ENCODE measurements around the gene SNCB.
"Not testable (repeated sequence)": the region's sequence is repeated elsewhere in the genome, so short reads cannot be mapped to it uniquely, and the experiment has no call there.

The SNCB gene

DNA sequence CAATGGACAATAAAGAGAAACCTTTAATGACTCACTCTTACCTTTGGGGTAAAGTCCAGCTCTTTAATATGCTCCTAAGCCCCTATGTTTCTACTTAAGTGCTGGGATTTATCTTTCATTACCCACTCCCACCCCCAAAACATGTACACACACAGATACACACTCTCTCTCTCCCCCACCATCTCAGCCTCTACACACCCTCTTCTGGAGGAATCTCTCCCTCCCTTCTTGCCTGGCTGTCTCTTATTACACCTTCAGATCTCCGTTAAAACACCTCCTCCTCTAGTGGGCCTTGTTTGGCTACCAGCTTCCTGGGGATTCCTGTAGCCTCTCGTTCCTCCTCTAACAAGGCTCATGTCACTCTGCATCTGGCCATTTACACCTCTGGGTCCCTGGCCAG lies 27.2 kb downstream of the SNCB start:
- TF ChIP-seq POLR2AphosphoS5 (IDR thresholded peaks at IDR 0.05; ENCODE audit: low read depth, low read length) (no peak), TAF1 (IDR thresholded peaks at IDR 0.05; ENCODE audit: borderline replicate concordance, low read depth, low read length) (no peak), POLR2A (IDR thresholded peaks at IDR 0.05; ENCODE audit: low read depth, low read length) (no peak)
- FAIRE-seq, result no peak
- no peak for DNase-seq (ENCODE audit: insufficient read length)

DNA sequence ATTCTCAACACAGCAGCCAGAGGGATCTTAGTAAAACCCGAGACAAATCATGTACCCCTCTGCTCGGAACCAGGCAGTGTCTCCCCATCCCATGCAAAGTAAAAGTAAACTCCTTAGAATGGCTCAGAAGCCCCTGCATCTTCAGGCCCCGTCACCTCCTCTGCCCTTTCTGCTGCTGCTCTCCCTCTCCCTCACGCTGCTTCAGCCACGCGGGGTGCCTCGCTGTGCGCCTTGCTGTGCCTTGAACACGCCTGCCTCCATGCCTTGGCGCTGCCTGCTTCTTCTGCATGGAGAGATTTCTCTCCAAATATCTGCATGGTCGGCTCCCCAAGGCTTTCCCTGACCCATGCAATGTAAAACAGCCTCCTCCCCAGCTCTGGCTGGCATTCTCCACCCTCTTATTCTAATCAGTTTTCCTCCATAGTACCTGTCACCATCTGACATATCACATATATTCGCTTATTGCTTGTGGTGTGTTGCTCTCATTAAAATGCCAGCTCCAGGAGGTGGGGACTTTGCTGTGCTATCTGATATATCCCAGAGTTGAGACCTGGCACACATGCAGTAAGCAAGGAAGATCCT lies 28.3 kb downstream of the SNCB start:
- no peak for DNase-seq (ENCODE audit: insufficient read length)
- FAIRE-seq, result no peak
- TF ChIP-seq TAF1 (IDR thresholded peaks at IDR 0.05; ENCODE audit: borderline replicate concordance, low read depth, low read length) (no peak), POLR2AphosphoS5 (IDR thresholded peaks at IDR 0.05; ENCODE audit: low read depth, low read length) (no peak), POLR2A (IDR thresholded peaks at IDR 0.05; ENCODE audit: low read depth, low read length) (no peak)

DNA sequence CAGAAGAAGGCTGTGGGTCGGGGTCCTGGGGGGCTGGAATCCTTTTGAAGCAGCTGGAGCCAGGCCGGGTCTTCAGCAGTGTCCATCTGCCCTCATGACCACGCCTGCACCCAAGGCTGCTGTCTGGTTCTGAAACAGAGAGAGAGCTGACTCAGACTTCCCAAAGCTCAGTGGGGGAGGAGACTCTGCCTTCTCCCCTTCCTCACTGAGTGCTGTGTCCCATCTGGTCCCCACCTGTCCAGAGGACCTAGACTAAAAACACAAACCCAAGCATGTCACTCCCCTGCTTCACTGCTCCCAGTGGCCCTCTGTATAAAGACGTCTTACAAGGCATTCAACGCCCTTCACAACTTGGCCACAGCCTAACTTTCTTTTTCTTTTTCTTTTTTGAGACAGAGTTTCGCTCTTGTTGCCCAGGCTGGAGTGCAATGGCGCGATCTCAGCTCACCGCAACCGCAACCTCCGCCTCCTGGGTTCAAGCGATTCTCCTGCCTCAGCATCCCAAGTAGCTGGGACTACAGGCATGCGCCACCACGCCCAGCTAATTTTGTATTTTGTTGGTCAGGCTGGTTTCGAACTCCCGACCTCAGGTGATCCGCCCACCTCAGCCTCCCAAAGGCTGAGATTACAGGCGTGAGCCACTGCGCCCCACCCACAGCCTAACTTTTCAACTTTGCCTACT lies 30.4 kb downstream of the SNCB start:
- not testable (repeated sequence) for DNase-seq (ENCODE audit: insufficient read length)

DNA sequence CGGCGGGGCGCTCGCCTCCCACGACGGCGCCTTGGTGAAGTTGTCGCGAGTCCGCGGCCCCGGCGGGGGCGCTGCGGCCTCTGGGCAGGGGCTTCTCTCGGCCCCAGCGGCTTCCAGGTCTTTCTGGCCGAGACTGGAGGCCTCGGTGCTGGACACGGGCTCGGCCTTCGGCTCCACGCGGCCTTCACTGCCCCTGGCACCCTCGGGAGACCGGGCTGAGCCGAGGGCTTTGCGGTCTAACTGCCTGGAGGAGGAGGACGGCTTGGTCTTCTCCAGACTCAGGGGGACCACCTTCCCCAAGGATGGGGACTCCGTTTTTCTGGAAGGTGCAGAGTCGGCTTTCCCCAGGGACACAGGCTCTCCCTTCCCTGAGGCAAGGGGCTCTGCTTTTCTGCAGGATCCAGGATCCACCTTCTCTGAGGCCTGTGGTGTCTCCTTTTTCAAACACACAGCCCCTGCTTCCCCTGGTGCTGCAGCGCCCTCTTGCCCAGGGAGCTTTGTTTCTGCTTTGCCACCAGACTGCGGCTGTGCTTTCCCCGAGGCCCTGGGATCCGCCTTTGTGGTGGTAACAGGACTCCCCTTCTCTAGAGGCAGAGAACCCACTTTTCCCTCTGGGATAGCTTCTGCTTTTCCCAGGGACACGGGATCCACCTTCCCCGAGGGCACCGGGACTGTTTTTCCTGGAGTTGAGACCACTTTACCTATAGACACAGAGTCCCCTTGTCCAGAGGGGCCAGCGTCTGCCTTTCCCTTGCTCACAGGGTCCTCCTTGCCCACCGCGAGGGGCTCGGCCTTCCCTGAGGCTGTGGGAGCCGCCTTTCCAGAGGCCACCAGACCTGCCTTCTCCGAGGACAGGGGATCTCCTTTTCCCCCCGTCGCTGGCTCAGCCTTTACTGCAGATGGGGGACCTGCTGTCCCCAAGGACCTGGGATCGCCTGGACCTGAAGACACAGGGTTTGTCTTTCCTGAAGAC lies 32.6 kb downstream of the SNCB start:
- no peak for FAIRE-seq
- TF ChIP-seq TAF1 (IDR thresholded peaks at IDR 0.05; ENCODE audit: borderline replicate concordance, low read depth, low read length) (no peak), POLR2AphosphoS5 (IDR thresholded peaks at IDR 0.05; ENCODE audit: low read depth, low read length) (no peak), POLR2A (IDR thresholded peaks at IDR 0.05; ENCODE audit: low read depth, low read length) (no peak)

More for the DNA sequence above, 30.4 kb downstream of the SNCB start:
- FAIRE-seq, result not testable (repeated sequence)

DNA sequence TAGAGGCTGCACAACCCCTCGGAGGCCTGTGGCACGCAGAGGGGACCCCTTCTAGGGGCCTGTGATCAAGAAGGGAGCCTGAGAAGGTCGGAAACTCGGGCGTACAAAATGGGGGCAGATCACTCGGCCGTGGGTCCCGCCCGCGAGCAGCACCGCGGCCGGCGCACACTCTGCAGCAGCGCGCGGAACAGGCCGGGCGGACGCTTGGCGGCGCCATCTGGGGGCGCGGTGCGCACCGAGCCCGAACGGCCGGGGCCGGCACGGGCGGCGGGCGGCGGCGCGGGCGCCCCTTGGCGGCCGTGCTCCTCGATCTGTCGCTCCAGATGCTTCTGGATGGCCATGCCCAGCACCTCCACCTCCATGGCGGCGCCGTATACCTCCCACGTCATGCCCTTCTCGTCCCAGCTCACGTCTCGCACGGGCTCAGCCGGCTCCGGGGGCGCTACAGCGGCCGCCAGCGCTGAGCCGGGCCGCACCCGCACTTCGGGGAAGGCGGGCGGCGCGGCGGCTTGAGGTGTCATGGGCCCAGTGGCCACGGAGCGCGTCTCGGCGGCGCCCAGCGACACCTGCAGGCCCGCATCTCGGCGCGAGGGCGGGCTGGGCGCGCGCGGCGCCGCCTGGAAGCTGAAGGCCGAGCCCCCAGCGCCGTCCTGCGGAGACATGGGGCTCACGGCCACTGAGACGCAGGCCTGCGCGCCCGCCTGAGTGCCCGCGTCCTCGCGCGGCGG lies 33.5 kb downstream of the SNCB start:
- DNase-seq (ENCODE audit: insufficient read length) (peak; percentile 59), FAIRE-seq (no peak)
- TF ChIP-seq TAF1 (IDR thresholded peaks at IDR 0.05; ENCODE audit: borderline replicate concordance, low read depth, low read length), result no peak

More for the DNA sequence above, 32.6 kb downstream of the SNCB start:
- no peak for DNase-seq (ENCODE audit: insufficient read length)

DNA sequence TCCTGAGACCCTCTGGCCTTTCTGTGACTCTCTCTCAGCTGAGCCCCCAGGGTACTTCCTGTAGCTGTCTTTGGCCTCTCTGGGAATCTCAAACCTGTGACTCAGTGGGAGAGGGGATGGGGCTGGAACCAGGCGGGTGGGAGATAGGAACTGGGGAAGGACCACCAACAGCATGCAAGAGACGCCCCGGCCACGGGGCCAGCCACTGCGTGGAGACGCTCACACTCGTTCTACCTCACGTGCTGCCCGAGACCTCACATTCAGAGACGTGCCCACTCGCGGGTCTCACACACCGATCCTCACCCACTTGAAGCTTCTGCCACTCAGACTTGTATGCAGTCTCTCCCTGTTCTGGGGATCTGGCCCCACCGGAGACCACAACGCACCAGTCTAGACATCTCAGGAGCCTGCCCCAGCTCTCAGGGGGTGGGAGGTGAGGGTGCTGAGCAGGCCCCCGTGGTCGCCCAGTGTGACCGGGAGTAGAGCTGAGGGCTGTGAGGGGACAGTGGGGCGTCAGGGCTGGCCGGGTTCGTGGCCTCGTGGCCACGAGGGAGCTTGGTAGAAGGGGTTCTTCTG lies 34.2 kb downstream of the SNCB start:
- TF ChIP-seq POLR2A (IDR thresholded peaks at IDR 0.05; ENCODE audit: low read depth, low read length) (no peak), TAF1 (IDR thresholded peaks at IDR 0.05; ENCODE audit: borderline replicate concordance, low read depth, low read length) (no peak), POLR2AphosphoS5 (IDR thresholded peaks at IDR 0.05; ENCODE audit: low read depth, low read length) (no peak)
- no peak for FAIRE-seq
- DNase-seq (ENCODE audit: insufficient read length), result no peak

DNA sequence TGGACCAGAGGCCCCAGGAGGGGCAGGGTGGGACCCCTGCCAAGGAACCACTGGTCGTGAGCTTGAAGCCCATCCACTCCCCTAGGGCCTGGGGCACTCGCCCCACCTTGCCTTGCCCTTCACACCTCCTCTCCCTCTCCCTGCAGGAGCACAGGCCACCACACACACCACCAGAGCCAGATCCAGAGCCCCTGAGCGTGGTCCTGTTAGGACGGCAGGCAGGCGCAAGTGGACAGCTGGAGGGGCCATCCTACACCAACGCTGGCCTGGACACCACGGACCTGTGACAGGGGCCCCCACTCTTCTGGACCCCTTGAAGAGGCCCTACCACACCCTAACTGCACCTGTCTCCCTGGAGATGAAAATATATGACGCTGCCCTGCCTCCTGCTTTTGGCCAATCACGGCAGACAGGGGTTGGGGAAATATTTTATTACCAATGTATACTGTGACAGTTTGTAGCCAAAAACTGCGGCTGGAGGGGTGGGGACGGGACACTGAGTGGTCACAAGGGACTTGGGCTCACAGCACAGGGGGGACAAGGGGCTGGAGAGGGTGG lies 34.9 kb downstream of the SNCB start:
- FAIRE-seq (no peak), DNase-seq (ENCODE audit: insufficient read length) (no peak)
- TF ChIP-seq POLR2AphosphoS5 (IDR thresholded peaks at IDR 0.05; ENCODE audit: low read depth, low read length) (no peak), TAF1 (IDR thresholded peaks at IDR 0.05; ENCODE audit: borderline replicate concordance, low read depth, low read length) (no peak), POLR2A (IDR thresholded peaks at IDR 0.05; ENCODE audit: low read depth, low read length) (no peak)

DNA sequence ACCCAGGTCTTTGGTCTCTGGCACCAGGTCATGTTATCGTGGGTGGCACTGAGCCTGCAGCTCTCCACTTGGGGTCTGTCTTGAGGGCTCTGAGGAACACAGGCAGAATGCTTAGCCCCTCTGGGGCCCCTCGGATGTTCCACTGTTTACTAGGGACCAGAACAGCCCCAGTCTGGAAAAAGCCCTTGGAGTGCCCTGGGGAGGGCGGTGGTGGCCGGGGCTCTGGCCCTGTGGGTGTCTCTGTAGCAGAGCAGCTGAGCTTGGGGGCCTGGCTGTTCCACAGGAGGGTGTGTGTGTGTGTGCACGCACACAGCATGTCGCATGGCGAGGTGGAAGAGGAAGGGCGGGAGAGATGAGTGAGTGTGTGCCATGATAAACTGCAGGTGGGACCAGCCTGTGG lies 35.8 kb downstream of the SNCB start:
- FAIRE-seq, result no peak
- no peak for DNase-seq (ENCODE audit: insufficient read length)
- TF ChIP-seq POLR2AphosphoS5 (IDR thresholded peaks at IDR 0.05; ENCODE audit: low read depth, low read length), result no peak
- TF ChIP-seq POLR2A (IDR thresholded peaks at IDR 0.05; ENCODE audit: low read depth, low read length), result no peak
- no peak for TF ChIP-seq TAF1 (IDR thresholded peaks at IDR 0.05; ENCODE audit: borderline replicate concordance, low read depth, low read length)

DNA sequence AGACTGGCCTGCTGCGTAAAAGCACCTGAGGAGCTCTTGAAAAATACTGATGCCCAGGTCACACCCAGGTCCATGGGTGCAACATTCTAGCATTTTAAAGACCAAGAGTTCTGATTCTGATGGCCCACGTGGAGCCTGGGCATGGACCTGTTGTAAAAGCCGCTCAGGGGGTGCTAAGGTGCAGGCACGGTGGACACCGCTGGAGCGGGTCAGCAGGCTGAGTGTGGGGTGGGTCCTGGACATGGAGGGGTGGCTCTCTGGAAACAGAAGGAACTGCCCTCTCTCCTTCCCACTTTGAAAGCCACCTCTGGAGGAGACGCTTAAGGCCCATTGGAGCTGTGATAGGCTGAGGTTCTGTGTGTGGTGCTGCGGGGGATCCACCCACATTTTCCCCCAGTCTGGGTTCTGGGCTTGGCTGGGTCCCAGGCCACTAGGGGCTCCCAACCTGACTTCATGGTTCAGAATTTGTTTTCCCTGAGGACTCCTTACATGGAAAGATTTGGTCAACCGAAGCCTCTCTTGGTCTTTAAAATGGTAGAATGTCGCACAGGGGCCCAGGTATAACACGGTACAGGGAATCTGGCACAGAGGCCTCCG lies 37.0 kb downstream of the SNCB start:
- FAIRE-seq, result no peak
- DNase-seq (ENCODE audit: insufficient read length), result no peak
- TF ChIP-seq POLR2A (IDR thresholded peaks at IDR 0.05; ENCODE audit: low read depth, low read length) (no peak), POLR2AphosphoS5 (IDR thresholded peaks at IDR 0.05; ENCODE audit: low read depth, low read length) (no peak), TAF1 (IDR thresholded peaks at IDR 0.05; ENCODE audit: borderline replicate concordance, low read depth, low read length) (no peak)

DNA sequence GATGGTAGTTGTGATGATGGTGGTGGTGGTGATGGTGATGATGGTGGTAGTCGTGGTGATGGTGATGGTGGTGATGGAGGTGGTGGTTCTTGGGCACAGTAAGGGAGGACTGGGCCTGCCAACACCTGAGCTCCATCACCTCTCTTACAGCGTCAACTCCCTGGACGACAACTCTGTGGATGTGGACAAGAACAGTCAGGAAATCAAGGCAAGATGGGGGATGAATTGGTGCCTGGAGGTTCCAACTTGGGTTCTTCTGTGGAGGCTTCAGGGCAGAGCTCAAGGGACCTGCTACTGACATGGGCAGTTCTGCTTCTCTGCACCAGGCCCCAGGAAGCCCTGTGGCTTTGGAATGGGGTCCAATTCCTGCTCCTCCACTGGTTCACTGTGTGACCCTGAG lies 37.8 kb downstream of the SNCB start:
- TF ChIP-seq POLR2A (IDR thresholded peaks at IDR 0.05; ENCODE audit: low read depth, low read length), result no peak
- no peak for TF ChIP-seq TAF1 (IDR thresholded peaks at IDR 0.05; ENCODE audit: borderline replicate concordance, low read depth, low read length)
- TF ChIP-seq POLR2AphosphoS5 (IDR thresholded peaks at IDR 0.05; ENCODE audit: low read depth, low read length), result no peak
- FAIRE-seq (no peak), DNase-seq (ENCODE audit: insufficient read length) (no peak)

DNA sequence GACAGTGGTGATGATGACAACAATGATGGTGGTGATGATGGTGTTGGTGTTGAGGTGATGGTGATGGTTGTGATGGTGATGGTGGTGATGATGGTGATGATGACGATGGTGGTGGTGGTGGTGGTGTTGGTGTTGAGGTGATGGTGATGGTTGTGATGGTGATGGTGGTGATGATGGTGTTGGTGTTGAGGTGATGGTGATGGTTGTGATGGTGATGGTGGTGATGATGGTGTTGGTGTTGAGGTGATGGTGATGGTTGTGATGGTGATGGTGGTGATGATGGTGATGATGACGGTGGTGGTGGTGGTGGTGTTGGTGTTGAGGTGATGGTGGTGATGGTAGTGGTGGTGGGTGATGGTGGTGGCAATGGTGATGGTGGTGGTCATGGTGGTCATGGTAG lies 38.7 kb downstream of the SNCB start:
- not testable (repeated sequence) for DNase-seq (ENCODE audit: insufficient read length)
- FAIRE-seq, result peak; percentile 100
